ENCODE measurements around the gene NIT2.
"Not testable (repeated sequence)": the region's sequence is repeated elsewhere in the genome, so short reads cannot be mapped to it uniquely, and the experiment has no call there.

NIT2 gene

DNA sequence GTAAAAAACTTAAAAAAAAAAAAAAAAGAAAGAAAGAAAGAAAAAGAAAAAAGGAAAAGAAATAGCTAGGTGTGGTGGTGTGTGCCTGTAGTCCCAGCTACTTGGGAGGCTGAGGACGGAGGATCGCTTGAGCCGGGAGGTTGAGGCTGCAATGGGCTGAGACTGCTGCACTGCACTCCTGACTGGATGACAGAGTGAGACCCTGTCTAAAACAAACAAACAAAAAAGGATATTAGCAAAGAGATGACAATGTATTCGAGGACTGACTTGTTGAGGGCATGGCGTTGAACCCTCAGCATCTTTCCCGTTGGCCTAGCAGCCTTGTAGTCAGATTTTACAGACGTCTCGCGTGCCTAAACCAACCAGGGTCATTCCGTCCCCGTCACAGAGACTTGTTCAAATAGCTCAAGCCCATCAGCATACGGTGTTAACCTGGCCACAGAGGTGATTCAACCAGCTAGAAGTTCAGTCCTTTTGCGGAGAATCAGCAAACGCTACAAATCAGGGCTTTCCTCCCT is 528 bp upstream of the NIT2 start:
- intact Hi-C loops (cut with DNase I): no loop called here
- peak in 8 of 42 donors; percentile 9 to 26 (median 16) for DNase-seq

DNA sequence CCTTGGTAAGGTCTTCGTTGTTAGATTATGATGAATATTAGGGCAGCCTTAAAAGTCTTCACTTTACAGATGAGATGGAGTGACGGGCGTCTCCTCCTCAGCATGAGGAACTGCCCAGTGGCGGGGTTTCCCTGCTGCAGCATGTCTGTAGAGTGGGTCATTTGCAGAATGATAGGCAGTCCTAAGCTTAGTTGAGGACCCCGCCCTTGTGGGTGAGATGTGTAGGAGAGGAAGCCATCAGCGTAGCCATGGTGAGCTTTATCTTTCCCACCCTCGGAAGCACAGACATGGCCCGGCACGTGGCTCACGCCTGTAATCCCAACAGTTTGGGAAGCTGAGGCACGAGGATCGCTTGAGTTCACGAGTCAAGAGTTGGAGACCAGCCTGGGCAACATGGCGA is 877 bp downstream of the NIT2 start:
- peak in 30 of 42 donors; percentile 7 to 63 (median 32) for DNase-seq
- intact Hi-C loops (cut with DNase I): no loop called here

DNA sequence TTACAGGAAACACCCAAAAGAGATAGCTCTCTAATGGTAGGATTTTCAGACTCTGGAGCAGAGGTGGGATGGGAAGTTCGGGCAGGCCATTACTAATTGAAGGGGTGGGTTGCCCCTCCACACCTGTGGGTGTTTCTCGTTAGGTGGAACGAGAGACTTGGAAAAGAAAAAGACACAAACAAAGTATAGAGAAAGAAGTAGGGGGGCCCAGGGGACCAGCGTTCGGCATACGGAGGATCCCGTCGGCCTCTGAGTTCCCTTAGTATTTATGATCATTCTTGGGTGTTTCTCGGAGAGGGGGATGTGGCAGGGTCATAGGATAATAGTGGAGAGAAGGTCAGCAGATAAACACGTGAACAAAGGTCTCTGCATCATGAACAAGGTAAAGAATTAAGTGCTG is 1.7 kb downstream of the NIT2 start:
- intact Hi-C loops (cut with DNase I); DNase-seq: not testable (repeated sequence)

DNA sequence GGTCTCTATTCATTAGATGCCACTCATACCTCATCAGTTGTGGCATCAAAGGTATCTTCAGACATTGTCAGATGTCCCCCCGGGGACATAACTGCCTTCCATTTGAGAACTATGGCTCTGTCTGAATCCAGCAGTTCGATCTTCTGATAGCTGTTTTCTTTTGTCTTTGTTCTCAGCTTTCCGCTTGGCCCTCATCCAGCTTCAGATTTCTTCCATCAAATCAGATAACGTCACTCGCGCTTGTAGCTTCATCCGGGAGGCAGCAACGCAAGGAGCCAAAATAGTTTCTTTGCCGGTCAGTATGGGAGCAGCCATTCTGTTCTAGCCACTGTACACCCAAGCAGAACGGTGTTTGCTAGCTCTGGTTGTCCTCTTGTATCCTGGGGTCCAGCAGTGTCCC is 4.4 kb downstream of the NIT2 start:
- DNase-seq: no peak
- intact Hi-C loops (cut with DNase I): no loop called here

DNA sequence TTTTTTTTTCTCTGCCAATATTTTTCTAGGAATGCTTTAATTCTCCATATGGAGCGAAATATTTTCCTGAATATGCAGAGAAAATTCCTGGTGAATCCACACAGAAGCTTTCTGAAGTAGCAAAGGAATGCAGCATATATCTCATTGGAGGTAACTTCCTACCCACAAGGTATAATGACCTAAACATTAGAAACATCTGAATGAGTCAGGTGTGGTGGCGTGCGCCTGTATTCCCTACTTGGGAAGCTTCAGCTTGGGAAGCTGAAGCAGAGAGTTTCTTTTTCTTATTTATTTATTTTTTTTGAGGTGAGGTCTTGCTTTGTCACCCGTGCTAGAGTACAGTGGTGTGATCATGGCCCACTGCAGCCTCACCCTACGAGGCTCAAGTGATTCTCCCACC is 5.2 kb downstream of the NIT2 start:
- intact Hi-C loops (cut with DNase I): no loop called here
- DNase-seq: no peak

DNA sequence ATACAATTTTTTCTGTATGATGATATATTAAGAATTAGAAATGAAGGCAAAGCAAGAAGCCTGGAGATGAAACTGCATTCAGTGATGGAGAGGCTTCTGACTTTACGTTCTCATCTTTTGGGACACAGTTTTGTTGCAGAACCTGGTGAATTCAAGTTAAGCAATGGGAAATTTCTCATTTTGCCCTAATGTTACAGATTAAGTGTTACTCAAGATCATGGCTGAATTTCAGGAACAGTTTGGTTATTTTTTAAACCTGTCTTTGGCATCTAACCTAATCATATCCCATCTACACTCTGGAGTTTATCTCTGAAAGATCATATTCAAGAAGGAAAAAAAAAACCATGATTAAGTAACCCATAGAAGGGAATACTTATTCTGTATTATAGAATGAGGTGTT is 6.0 kb downstream of the NIT2 start:
- intact Hi-C loops (cut with DNase I): no loop called here
- no peak for DNase-seq

DNA sequence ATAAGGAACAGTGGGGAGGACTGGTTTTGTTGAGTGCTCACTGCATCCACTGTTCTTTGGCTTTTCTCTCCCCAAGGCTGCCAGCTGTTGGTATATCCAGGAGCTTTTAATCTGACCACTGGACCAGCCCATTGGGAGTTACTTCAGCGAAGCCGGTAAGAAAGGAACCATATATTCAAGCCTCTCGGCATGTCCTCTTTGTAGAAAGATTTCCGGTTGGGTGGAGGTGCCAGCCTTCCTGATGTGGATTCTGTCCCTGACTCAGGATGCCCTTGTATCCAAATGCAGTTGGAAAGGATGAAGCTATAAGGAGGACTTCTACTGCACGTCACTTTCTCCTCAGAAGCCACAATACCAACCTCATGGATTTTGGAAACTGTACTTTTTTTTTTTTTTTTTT is 14.2 kb downstream of the NIT2 start:
- DNase-seq: no peak
- intact Hi-C loops (cut with DNase I): no loop called here

DNA sequence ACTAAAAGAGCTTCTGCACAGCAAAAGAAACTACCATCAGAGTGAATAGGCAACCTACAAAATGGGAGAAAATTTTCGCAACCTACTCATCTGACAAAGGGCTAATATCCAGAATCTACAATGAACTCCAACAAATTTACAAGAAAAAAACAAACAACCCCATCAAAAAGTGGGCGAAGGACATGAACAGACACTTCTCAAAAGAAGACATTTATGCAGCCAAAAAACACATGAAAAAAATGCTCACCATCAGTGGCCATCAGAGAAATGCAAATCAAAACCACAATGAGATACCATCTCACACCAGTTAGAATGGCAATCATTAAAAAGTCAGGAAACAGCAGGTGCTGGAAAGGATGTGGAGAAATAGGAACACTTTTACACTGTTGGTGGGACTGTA is 17.2 kb downstream of the NIT2 start:
- DNase-seq; intact Hi-C loops (cut with DNase I): not testable (repeated sequence)

DNA sequence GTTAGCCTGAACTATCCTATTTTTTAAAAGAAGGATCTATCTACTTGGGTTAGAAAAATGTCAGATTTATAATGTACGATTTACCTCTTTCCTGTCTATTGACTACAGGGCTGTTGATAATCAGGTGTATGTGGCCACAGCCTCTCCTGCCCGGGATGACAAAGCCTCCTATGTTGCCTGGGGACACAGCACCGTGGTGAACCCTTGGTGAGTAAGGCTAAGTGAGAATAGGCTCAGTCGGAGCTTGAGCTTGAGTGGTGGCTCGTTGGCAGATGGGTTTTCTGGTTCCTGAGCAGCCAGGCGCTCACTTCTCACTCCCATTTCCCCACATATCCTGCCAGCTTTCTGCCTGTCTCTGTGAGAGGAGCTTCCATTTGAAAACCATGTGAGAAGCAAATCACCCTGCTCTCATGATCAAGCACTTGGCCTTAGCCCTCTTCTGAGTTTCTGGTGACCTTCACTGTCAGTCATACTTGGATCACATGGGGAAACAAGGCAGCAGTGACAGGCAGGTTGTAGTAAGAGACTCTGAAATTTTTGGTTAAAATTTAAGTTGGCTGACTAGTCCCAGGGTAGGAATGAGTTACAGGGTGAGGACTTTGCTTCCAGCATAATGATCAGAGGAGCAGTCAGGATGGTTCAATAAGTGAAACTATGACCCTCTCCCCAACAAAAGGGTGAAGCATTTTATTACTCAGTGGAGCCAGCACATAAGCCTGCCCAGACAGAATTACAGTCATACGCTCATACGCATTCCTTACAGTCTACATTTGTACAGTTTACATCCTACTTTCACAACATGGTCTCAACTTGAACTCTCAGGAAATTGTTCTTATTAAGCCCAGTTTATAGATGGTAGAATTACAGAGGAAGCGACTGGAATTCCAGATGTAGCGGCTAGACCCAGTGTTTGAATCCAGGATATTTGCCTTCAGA is 18.0 kb downstream of the NIT2 start:
- DNase-seq: no peak

DNA sequence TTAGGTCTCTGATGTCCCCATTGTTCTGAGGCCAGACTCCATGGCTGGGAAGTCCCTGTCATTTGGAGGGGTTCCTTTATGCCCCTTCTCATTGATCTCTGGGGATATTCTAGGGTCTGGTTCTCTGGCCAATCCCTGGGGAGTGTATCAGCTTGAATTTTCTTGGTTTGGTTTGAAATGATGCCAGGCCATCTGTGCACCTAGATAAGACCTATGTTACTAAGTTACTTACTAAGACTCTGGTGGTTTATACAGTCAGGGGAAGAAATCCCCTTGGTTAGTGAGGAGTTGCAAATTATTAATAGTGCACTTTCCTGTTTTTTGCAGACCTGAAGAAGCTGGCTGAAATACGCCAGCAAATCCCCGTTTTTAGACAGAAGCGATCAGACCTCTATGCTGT is 20.3 kb downstream of the NIT2 start:
- intact Hi-C loops (cut with DNase I): no loop called here
- DNase-seq: no peak

More for the DNA sequence above, 18.0 kb downstream of the NIT2 start:
- intact Hi-C loops (cut with DNase I): no loop called here

DNA sequence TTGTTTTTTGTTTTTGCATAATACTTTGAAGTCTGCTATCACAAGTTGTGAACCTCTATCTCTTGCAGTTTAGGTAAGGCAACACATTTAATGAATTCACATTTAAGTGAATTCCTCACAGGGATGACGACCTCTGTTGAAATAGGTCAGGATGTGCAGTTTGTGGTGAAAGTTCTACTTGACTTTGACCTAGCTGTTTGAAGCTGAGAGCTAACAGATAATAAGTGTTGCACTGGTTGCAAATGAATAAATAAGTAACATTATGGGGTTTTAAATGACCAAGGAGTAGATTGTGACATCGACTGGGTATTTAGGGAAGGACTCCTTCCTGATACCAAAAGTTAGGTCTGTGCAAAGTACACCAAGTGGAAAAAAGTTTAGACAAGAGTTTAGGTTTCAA is 23.9 kb downstream of the NIT2 start:
- DNase-seq: no peak
- intact Hi-C loops (cut with DNase I): no loop called here

DNA sequence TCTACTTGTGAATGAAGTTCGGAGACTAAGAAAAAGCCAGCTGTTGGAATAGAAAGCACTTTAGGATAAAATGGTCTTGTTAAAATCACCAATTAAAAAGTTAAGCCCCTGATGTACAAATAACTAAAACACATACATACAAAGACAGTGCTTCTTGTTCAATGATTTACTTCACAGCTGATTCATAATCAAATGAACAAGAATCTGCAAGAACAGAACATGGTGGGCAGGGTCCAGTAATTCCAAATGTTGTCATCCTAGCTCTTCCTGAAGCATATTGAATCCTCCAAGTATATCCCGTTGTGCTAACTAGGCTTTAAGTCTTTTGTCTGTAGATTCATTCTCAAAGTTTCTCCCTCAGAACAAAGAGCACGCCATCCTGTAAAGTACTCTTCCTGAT is 24.5 kb downstream of the NIT2 start:
- DNase-seq: no peak

DNA sequence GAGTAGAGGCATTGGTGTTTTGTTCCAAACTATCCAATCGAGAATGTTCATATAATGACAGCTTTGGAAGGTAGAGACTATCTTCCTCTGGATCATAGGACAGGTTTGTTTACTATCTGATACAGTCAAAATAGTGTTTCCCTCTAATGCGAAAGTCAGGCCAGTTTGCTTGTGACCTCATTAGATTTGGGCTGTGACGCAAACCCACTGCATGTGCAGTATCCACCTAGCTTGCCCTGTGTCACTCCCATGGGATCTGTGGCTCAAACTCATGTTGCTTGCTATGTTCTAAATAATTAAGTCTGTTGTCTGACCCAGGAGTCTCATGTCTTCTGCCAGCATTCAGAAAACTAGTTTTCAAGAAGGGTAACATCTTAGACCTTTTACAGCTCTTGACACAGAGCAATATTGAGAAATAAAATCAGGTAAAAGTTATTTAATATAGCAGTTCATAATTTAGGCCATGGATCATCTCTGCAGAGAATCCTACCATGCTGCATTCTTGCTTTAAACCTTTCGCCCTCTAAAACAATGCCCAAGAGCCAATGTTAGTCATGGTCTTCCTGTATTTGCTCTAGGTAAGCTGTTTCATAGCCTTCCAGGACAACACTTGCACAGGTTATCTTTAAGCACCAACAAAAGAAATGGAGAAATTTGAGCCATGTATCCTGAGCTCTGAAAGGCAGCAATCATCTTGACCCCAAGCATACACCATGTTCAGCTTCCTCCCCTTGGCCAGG is 26.4 kb downstream of the NIT2 start:
- intact Hi-C loops (cut with DNase I): no loop called here
- DNase-seq: no peak

More for the DNA sequence above, 24.5 kb downstream of the NIT2 start:
- intact Hi-C loops (cut with DNase I): no loop called here

DNA sequence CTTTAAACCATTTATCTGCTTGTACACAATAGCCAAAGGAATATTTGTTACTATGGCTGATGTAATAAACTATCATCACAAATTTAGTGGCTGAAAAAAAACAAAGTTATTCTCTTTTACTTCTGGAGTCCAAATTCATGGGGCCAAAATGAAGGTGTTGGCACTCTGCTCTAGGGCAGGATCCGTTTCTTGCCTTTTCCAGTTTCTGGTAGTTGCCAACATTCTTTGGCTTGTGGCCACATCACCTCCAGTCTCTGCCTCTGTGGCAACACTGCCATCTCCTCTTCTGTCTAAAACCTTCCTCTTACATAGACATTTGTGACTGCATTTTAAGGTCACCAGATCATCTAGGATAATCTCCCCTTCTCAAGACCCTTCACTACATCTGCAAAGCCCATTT is 27.3 kb downstream of the NIT2 start:
- intact Hi-C loops (cut with DNase I): no loop called here
- no peak for DNase-seq

DNA sequence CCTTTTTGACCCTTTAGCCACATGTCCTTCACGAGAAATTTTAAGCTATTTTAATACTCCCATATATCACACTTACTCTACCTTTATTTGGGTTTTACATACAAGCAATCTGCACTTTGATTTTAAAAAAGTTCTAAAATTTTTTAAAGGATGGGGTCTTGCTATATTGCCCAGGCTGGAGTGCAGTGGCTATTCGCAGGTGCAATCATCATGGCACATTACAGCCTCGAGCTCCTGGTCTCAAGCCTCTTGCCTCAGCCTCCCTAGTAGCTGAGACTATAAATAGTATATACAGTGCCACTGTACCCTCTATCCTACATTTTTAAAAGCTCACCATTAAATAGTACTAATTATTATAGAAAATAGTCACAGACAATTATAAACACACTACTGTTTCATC is 29.9 kb downstream of the NIT2 start:
- DNase-seq: no peak
- intact Hi-C loops (cut with DNase I): no loop called here

DNA sequence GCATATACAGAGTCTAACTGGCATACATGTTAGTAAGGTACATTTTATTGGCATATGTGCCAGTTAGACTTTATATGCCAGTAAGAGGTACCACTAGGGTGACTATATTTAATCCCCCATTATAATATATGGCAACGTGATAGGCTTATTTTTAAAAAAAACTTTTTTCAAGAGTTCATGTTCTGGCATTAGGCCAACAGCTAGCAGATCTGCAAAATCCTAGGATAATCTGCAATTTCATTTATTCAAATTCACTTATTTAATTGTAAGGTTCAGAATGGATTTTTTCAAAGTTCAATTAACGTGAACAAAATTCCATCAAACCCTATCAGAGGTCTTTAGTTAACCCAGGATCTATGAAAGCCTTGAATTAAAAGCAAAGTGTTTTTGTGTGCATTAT is 31.9 kb downstream of the NIT2 start:
- no peak for DNase-seq
- intact Hi-C loops (cut with DNase I): no loop called here

DNA sequence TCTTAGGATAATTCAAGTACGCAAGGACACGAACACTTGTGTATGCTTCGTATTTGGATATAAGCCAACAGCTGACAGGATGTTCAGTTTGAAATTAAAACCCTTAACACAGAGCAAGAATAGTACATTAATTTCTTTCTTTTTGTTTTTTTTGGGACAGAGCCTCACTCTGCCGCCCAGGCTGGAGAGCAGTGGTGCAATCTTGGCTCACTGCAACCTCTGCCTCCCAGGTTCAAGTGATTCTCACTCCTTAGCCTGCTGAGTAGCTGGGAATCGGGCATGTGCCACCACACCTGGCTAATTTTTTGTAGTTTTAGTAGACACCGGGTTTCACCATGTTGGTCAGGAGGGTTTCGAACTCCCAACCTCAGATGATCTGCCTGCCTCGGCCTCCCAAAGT is 33.9 kb downstream of the NIT2 start:
- intact Hi-C loops (cut with DNase I): no loop called here
- DNase-seq: no peak

DNA sequence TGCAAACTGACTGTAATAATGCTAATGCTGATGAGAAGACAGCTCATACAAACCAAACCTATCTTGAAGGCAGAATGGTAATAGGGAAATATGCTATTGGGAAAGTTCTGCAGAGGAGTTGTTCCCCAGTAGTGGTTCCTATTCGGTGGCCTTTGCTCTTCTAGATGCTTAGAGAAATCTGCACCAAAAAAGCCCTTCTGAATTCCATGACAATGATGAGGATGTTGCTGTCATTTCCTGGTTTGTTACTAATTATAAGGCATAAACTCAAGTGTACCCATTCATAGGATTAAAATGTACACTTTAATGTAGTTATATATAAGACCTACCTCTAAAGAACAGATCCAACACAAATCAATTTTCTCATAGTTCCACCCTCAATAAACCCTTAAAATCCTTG is 36.2 kb downstream of the NIT2 start:
- intact Hi-C loops (cut with DNase I): no loop called here
- no peak for DNase-seq

DNA sequence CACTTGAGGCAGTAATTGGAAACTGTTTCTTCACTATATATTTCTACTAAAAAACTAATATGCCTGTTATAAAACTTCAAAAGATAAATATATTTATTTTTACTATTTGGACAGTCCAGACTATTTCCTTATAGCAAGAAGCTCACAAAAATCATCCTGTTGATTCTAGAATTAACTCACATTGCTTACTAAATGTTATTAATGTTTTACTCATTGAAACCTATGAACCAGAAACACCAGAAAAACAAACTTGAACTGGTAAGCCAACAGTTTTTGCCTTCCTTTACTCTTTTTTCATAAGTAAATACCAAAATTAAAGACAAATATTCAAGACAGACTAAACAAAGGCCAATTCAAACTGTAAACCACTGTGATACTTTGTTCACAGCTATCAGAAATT is 40.0 kb downstream of the NIT2 start:
- no peak for DNase-seq
- intact Hi-C loops (cut with DNase I): no loop called here

DNA sequence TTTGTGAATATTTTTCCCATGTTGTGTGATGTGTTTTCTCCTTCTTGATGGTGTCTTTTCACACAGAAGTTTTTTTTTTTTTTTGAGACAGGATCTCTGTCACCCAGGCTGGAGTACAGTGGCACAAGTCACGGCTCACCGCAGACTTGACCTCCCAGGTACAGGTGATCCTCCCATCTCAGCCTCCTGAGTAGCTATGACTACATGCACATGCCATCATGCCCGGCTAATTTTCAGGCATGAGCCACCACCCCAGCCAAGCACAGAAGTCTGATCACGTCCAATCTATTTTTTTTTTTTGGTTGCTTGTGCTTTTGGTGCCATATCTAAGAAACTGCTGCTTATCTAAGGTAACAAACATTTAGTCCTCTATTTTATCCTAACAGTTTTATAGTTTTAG is 41.7 kb downstream of the NIT2 start:
- no peak for DNase-seq
- intact Hi-C loops (cut with DNase I): no loop called here
